Measurements from ENCODE around the gene DICER1.
"Not testable (repeated sequence)": the region's sequence is repeated elsewhere in the genome, so short reads cannot be mapped to it uniquely, and the experiment has no call there.

The DICER1 gene

GRCh38 chr14:95183532-95184412 is 26.4 kb upstream of the DICER1 start:
- no peak for DNase-seq

GRCh38 chr14:95183082-95183481 is 25.8 kb upstream of the DICER1 start:
- no peak for DNase-seq

GRCh38 chr14:95182379-95182778 is 25.1 kb upstream of the DICER1 start:
- no peak for DNase-seq

GRCh38 chr14:95180966-95181741 is 23.8 kb upstream of the DICER1 start:
- DNase-seq, result no peak

- DNase-seq, result not testable (repeated sequence)
Observed at GRCh38 chr14:95175670-95176069, 18.3 kb upstream of the DICER1 start.

- no peak for DNase-seq
Observed at GRCh38 chr14:95174184-95174792, 17.0 kb upstream of the DICER1 start.

GRCh38 chr14:95173518-95173917 is 16.2 kb upstream of the DICER1 start:
- no peak for DNase-seq

GRCh38 chr14:95167177-95167576 is 9.8 kb upstream of the DICER1 start:
- DNase-seq, result no peak

GRCh38 chr14:95165517-95165916 is 8.2 kb upstream of the DICER1 start:
- DNase-seq, result no peak

GRCh38 chr14:95164506-95164905 is 7.2 kb upstream of the DICER1 start:
- DNase-seq, result no peak

- no peak for DNase-seq
Observed at GRCh38 chr14:95163666-95164065, 6.3 kb upstream of the DICER1 start.

GRCh38 chr14:95163132-95163531 is 5.8 kb upstream of the DICER1 start:
- DNase-seq, result no peak

GRCh38 chr14:95162641-95163040 is 5.3 kb upstream of the DICER1 start:
- no peak for DNase-seq

GRCh38 chr14:95157048-95157326 is 342 bp downstream of the DICER1 start:
- DNase-seq, result no peak

- peak in 1 of 2 donors; percentile 16 for DNase-seq
Observed at GRCh38 chr14:95156161-95157047, 925 bp downstream of the DICER1 start.

- no peak for DNase-seq
Observed at GRCh38 chr14:95155045-95155444, 2.3 kb downstream of the DICER1 start.

- no peak for DNase-seq
Observed at GRCh38 chr14:95153866-95154265, 3.5 kb downstream of the DICER1 start.

- no peak for DNase-seq
Observed at GRCh38 chr14:95151561-95151960, 5.8 kb downstream of the DICER1 start.

- DNase-seq, result no peak
Observed at GRCh38 chr14:95150910-95151309, 6.4 kb downstream of the DICER1 start.

- DNase-seq, result no peak
Observed at GRCh38 chr14:95149441-95149840, 7.9 kb downstream of the DICER1 start.

- DNase-seq, result no peak
Observed at GRCh38 chr14:95147597-95147996, 9.7 kb downstream of the DICER1 start.

- no peak for DNase-seq
Observed at GRCh38 chr14:95146079-95146771, 11.1 kb downstream of the DICER1 start.

All from CD4-positive, alpha-beta T cell treated with Interferon alpha-2 for 1 hour (primary cell).